ENCODE results near the gene DLGAP4. TPM values are rescaled to one million over a fixed set of nuclear protein-coding genes. Genes with fewer than 3 reads are reported as not detected.
"Not testable (repeated sequence)": the region's sequence is repeated elsewhere in the genome, so short reads cannot be mapped to it uniquely, and the experiment has no call there.

Gene DLGAP4
- total RNA-seq, 2 donors from 2014 or later: 23.1 to 60.0 TPM

DNA sequence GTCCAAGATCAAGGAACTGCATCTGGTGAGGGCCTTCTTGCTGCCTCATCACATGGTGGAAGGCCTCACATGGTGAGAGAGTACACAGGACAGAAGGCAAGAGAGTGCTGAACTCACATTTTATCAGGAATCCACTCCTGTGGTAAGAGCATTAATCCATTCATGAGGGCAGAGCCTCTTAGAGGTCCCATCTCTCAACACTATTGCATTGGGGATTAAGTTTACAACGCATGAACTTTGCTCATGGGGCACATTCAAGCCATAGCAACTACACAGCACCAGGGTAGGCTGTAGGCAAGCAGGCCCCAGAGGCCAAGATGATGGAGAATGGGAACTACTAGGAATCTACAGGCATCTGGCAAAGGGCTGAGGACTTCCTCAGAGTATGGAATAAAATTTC lies 257.2 kb downstream of the DLGAP4 start:
- no peak overlapping the region for H3K4me3 ChIP-seq
- 84% methylated on average over 1 of the region's 1 CpG; no CpG with 5 or more reads in 1 of the 2 donors for WGBS, 2 donors
- DNase-seq (no peak), ATAC-seq (no peak)
- no peaks in the 10 kb centered on the region for H3K4me1 ChIP-seq
- H3K27ac ChIP-seq: no peak overlapping the region
- H3K9me3 ChIP-seq: no peaks in the 10 kb centered on the region
- no peaks in the 10 kb centered on the region for H3K27me3 ChIP-seq
- TF ChIP-seq, protein P1, sequence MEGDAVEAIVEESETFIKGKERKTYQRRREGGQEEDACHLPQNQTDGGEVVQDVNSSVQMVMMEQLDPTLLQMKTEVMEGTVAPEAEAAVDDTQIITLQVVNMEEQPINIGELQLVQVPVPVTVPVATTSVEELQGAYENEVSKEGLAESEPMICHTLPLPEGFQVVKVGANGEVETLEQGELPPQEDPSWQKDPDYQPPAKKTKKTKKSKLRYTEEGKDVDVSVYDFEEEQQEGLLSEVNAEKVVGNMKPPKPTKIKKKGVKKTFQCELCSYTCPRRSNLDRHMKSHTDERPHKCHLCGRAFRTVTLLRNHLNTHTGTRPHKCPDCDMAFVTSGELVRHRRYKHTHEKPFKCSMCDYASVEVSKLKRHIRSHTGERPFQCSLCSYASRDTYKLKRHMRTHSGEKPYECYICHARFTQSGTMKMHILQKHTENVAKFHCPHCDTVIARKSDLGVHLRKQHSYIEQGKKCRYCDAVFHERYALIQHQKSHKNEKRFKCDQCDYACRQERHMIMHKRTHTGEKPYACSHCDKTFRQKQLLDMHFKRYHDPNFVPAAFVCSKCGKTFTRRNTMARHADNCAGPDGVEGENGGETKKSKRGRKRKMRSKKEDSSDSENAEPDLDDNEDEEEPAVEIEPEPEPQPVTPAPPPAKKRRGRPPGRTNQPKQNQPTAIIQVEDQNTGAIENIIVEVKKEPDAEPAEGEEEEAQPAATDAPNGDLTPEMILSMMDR (IDR thresholded peaks at IDR 0.05): no peak
- no peak for TF ChIP-seq POLR2A (IDR thresholded peaks at IDR 0.05)
- intact Hi-C loops (cut with DNase I): no loop called here
- no peaks in the 10 kb centered on the region for H3K36me3 ChIP-seq (replicated peaks in 1 of 2; ENCODE audit: insufficient read depth in 1 of 2, low read depth in 2 of 2)

DNA sequence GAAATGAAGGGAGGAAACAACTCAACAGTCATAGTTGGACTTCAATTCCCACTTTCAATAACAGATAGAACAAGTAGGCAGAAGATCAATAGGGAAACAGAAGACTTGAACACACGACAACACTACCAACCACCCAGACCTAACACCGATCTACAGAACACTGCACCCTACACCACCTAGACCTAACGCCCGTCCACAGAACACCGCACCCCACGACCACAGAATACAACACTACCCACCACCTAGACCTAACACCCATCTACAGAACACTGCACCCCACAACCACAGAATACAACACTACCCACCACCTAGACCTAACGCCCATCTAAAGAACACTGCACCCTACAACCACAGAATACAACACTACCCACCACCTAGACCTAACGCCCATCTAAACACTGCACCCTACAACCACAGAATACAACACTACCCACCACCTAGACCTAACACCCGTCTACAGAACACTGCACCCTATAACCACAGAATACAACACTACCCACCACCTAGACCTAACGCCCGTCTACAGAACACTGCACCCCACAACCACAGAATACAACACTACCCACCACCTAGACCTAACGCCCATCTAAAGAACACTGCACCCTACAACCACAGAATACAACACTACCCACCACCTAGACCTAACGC lies 258.1 kb downstream of the DLGAP4 start:
- ATAC-seq; intact Hi-C loops (cut with DNase I); H3K4me3 ChIP-seq; H3K4me1 ChIP-seq; H3K9me3 ChIP-seq; H3K27me3 ChIP-seq; H3K36me3 ChIP-seq (replicated peaks in 1 of 2; ENCODE audit: insufficient read depth in 1 of 2, low read depth in 2 of 2); H3K27ac ChIP-seq; DNase-seq: not testable (repeated sequence)
- 87 to 90% methylated on average over 13 of the region's 13 CpGs for WGBS, 2 donors

DNA sequence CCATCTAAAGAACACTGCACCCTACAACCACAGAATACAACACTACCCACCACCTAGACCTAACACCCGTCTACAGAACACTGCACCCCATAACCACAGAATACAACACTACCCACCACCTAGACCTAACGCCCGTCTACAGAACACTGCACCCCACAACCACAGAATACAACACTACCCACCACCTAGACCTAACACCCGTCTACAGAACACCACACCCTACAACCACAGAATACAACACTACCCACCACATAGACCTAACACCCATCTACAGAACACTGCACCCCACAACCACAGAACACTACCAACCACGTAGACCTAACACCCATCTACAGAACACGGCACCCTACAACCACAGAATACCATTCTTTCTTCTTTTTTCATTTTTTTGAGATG lies 258.6 kb downstream of the DLGAP4 start:
- 84 to 90% methylated on average over 6 of the region's 6 CpGs for WGBS, 2 donors
- H3K27me3 ChIP-seq; H3K9me3 ChIP-seq; H3K36me3 ChIP-seq (replicated peaks in 1 of 2; ENCODE audit: insufficient read depth in 1 of 2, low read depth in 2 of 2); intact Hi-C loops (cut with DNase I); H3K27ac ChIP-seq; ATAC-seq; H3K4me3 ChIP-seq; DNase-seq; H3K4me1 ChIP-seq: not testable (repeated sequence)

DNA sequence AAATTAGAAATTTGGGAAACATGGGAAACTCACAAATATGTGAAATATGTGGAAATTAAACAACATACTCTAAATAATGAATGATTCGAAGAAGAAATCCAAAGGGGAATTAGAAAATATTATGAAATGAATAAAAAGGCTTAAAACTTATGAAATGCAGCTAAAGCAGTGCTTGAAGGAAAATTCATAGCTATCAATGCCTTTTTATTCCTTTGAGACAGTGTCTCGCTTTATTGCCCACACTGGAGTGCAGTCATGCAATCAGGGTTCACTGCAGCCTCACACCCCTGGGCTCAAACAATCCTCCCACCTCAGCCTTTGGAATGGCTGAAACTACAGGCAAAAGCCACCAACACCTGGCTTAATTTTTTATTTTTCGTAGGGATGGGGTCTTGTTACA lies 259.4 kb downstream of the DLGAP4 start:
- 91 to 94% methylated on average over 3 of the region's 3 CpGs for WGBS, 2 donors
- no peaks in the 10 kb centered on the region for H3K9me3 ChIP-seq
- no peaks in the 10 kb centered on the region for H3K36me3 ChIP-seq (replicated peaks in 1 of 2; ENCODE audit: insufficient read depth in 1 of 2, low read depth in 2 of 2)
- H3K4me1 ChIP-seq: no peaks in the 10 kb centered on the region
- no peak overlapping the region for H3K4me3 ChIP-seq
- H3K27me3 ChIP-seq: no peaks in the 10 kb centered on the region
- intact Hi-C loops (cut with DNase I): no loop called here
- no peak for ATAC-seq
- TF ChIP-seq, protein P1 (IDR thresholded peaks at IDR 0.05): no peak
- no peak for TF ChIP-seq POLR2A (IDR thresholded peaks at IDR 0.05)
- H3K27ac ChIP-seq: no peak overlapping the region
- no peak for DNase-seq

DNA sequence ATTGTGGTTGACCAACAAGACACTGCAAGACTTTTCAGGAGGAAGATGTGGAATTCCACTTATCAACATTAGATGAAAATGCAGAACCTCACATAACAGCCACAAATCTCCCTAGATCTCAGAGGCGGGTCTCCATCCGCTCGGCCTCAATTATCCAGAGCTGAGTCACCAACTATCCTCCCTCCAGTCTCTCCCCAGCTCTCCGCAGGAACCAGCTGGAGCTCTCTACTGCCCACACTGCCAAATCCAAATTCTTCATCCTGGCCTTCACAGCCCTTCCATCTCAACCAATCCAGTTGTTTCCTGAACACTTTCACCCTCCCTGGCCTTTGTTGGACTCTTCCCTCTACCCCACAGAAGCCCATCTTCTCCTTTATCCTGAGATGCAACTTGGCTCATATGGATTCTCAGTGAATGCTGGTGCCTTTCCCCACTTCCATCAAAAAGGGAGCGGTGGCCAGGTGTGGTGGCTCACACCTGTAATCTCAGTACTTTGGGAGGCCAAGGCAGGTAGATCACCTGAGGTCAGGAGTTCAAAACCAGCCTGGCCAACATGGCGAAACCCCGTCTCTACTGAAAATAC lies 263.8 kb downstream of the DLGAP4 start:
- intact Hi-C loops (cut with DNase I): no loop called here
- 87 to 93% methylated on average over 7 of the region's 7 CpGs for WGBS, 2 donors
- Histone ChIP-seq H3K4me1 (peaks cover 15% of the 10 kb centered on the region), H3K36me3 (replicated peaks in 1 of 2; ENCODE audit: insufficient read depth in 1 of 2, low read depth in 2 of 2) (no peaks in the 10 kb centered on the region), H3K27me3 (no peaks in the 10 kb centered on the region), H3K9me3 (no peaks in the 10 kb centered on the region), H3K27ac (no peak overlapping the region), H3K4me3 (no peak overlapping the region)
- no peak for ATAC-seq
- no peak for TF ChIP-seq POLR2A (IDR thresholded peaks at IDR 0.05)
- TF ChIP-seq, protein P1 (IDR thresholded peaks at IDR 0.05): no peak
- DNase-seq: no peak

All from body of pancreas (tissue), 4 donors.